GM12878 (cell line): ENCODE results near the gene AGAP1. TPM values are rescaled to one million over a fixed set of nuclear protein-coding genes. Genes with fewer than 3 reads are reported as not detected.

ENCODE experiments used
- ATAC-seq: fragments of 200-7000 bp; cut with Tn5 transposase; 3 replicates; pipeline ENCODE4 v1.9.1; 2020; ENCODE audit warnings: mild to moderate bottlenecking, moderate library complexity
- BruUV-seq: library from RNA; stranded (reverse); fragments of 400-500 nt; replicated peaks from 2 replicates; lab custom pipeline; 2021; lab: Mats Ljungman, UMichigan
- CTCF ChIA-PET: fragments of 300-600 bp; sonication (Branson Sonifier 250); formaldehyde crosslinking; extraction: SDS; loops from one replicate; lab custom pipeline; 2021; ENCODE audit warnings: inconsistent platforms; lab: Yijun Ruan, JAX
- POLR2A ChIA-PET: fragments of 350-600 bp; formaldehyde crosslinking; extraction: SDS; loops from one replicate; lab custom pipeline; 2021; ENCODE audit warnings: inconsistent platforms; lab: Charles Lee
- RAD21 ChIA-PET: fragments of 300-600 bp; sonication (Branson Sonifier 250); formaldehyde crosslinking; loops from one replicate; lab custom pipeline; 2023; ENCODE audit warnings: antibody characterized with exemption; ENCODE audit not compliant: unreplicated experiment; lab: Charles Lee
- SMC1A ChIA-PET: fragments of 300-600 bp; sonication (Branson Sonifier 250); formaldehyde crosslinking; loops from one replicate; lab custom pipeline; 2023; ENCODE audit not compliant: unreplicated experiment, uncharacterized antibody; lab: Charles Lee
- DNase-seq: peaks from one replicate; pipeline ENCODE4 v3.0.0-alpha.2; 2011; ENCODE audit warnings: low read depth, low spot score
- FAIRE-seq: peaks from 3 replicates; lab custom pipeline; 2011; peaks lifted over from hg19 to GRCh38; lab: Jason Lieb, UNC
- H2AFZ ChIP-seq: 2 replicates; pipeline ENCODE4 v1.6.0; 2011; ENCODE audit warnings: low read depth, low read length, control low read depth; ENCODE audit not compliant: control insufficient read depth
- H3K27ac ChIP-seq: 2 replicates; pipeline ENCODE4 v1.5.1; 2011; ENCODE audit warnings: control low read depth; ENCODE audit not compliant: control insufficient read depth, insufficient read depth
- H3K27me3 ChIP-seq, 2 experiments: replicated peaks in 1 of 2; 2 replicates each; pipeline versions ENCODE4 v1.6.0 to v1.6.1; 2011; ENCODE audit warnings: low read length in 1 of 2; ENCODE audit not compliant: control insufficient read depth in 2 of 2, insufficient read depth in 2 of 2
- H3K36me3 ChIP-seq, 2 experiments: 2 replicates each; pipeline ENCODE4 v1.5.1; 2011; ENCODE audit warnings: low read length in 1 of 2; ENCODE audit not compliant: control insufficient read depth in 2 of 2, insufficient read depth in 2 of 2
- H3K4me1 ChIP-seq: 2 replicates; pipeline ENCODE4 v1.6.1; 2011; ENCODE audit warnings: mild to moderate bottlenecking, low read length, moderate library complexity, mixed read lengths; ENCODE audit not compliant: control insufficient read depth, insufficient read depth
- H3K4me2 ChIP-seq: 2 replicates; pipeline ENCODE4 v1.6.0; 2011; ENCODE audit warnings: control low read depth; ENCODE audit not compliant: control insufficient read depth, insufficient read depth
- H3K4me3 ChIP-seq: fragments of 200-600 bp; sonication (generic); 2 replicates; pipeline ENCODE4 v1.5.1; 2016
- H3K79me2 ChIP-seq: 2 replicates; pipeline ENCODE4 v1.6.0; 2011; ENCODE audit warnings: low read length; ENCODE audit not compliant: control insufficient read depth, insufficient read depth
- H3K9ac ChIP-seq: 2 replicates; pipeline ENCODE4 v1.8.0; 2011; ENCODE audit warnings: low read length, control low read depth, mixed read lengths; ENCODE audit not compliant: control insufficient read depth, insufficient read depth
- H3K9me3 ChIP-seq: replicated peaks from 3 replicates; pipeline ENCODE4 v1.5.1; 2011; ENCODE audit warnings: mild to moderate bottlenecking, low read length; ENCODE audit not compliant: control insufficient read depth, insufficient read depth
- H4K20me1 ChIP-seq: 2 replicates; pipeline ENCODE4 v1.6.0; 2011; ENCODE audit not compliant: control insufficient read depth, insufficient read depth
- CHD2 ChIP-seq: IDR thresholded peaks from 2 replicates; pipeline ENCODE4 v1.6.1; 2011; ENCODE audit warnings: low read depth, low read length, improper control_type of control experiment, borderline replicate concordance
- FOXK2 ChIP-seq: fragments of 450-650 bp; IDR thresholded peaks from 2 replicates; pipeline ENCODE4 v1.6.1; 2017; ENCODE audit warnings: mild to moderate bottlenecking, moderate library complexity
- IKZF1 ChIP-seq: fragments of 450-650 bp; conservative IDR thresholded peaks from 2 replicates; pipeline ENCODE4 v1.6.1; 2017; ENCODE audit warnings: antibody characterized with exemption, mild to moderate bottlenecking
- IKZF2 ChIP-seq, 2 experiments: fragments of 450-650 bp; IDR thresholded peaks; 2 replicates each; pipeline ENCODE4 v1.6.1; 2017; ENCODE audit warnings: mild to moderate bottlenecking in 2 of 2, moderate library complexity in 2 of 2
- KDM1A ChIP-seq: fragments of 200-600 bp; sonication (generic); IDR thresholded peaks from 2 replicates; pipeline ENCODE4 v1.6.1; 2016; ENCODE audit warnings: borderline replicate concordance
- RB1 ChIP-seq: fragments of 450-650 bp; formaldehyde crosslinking; IDR thresholded peaks from 2 replicates; pipeline ENCODE4 v1.6.1; 2017; ENCODE audit warnings: mild to moderate bottlenecking, borderline replicate concordance
- SP1 ChIP-seq: IDR thresholded peaks from one replicate; pipeline ENCODE4 v1.6.1; 2011; ENCODE audit warnings: low read depth, low read length
- SUPT20H ChIP-seq: IDR thresholded peaks from 2 replicates; pipeline ENCODE4 v1.6.1; 2011; ENCODE audit warnings: low read depth, mild to moderate bottlenecking, low read length, moderate library complexity, borderline replicate concordance; ENCODE audit not compliant: control insufficient read depth
- ZBED1 ChIP-seq: IDR thresholded peaks from 2 replicates; pipeline ENCODE4 v1.6.1; 2016; ENCODE audit warnings: borderline replicate concordance
- WGBS: methylation state at CpG from one replicate; pipeline ENCODE4 v1.1.6; 2016; ENCODE audit warnings: low lambda C conversion rate; ENCODE audit not compliant: insufficient replicate concordance, insufficient coverage; ENCODE audit errors: missing lambda C conversion rate; 5-methylcytosine and 5-hydroxymethylcytosine counted together
- in situ Hi-C: fragments of 300-500 bp; cut with MboI; formaldehyde crosslinking; loops from 9 replicates; pipeline ENCODE4 v1.14.3; 2018; ENCODE audit warnings: mixed read lengths
- intact Hi-C: fragments of 100-400 bp; cut with micrococcal nuclease; formaldehyde crosslinking; loops from one replicate; pipeline ENCODE4 v1.14.2; 2022; ENCODE audit not compliant: unreplicated experiment
- polyA plus RNA-seq, 11 experiments: library from polyadenylated mRNA; depleted of rRNA in 4 of 11; unstranded in 6 of 11; stranded (reverse) in 5 of 11; fragments of >200 nt; fragmentation: Nextera tagmentation in 4 of 11; fragmentation: Illumina TruSeq in 1 of 11; extraction: Ambion mirVana in 4 of 11; extraction: Trizol in 1 of 11; gene quantifications; 1 replicate in 1 of 11; 2 replicates in 10 of 11; pipeline versions ENCODE4 v1.2.1 to v1.2.3, GENCODE V29; 2011 to 2016; ENCODE audit warnings: inconsistent platforms in 2 of 11, missing spikeins in 2 of 11, low read depth in 1 of 11
- total RNA-seq, 4 experiments: library from RNA; depleted of rRNA in 3 of 4; stranded (reverse); fragments of >200 nt in 3 of 4; fragmentation: Illumina TruSeq in 1 of 4; extraction: Trizol in 1 of 4; gene quantifications; 2 replicates each; pipeline versions ENCODE4 v1.2.1 to v1.2.3, GENCODE V29; 2013 to 2021
- TF ChIP-seq, protein P1 (sequence below): IDR thresholded peaks from 2 replicates; pipeline ENCODE4 v1.6.1; 2011; ENCODE audit warnings: borderline replicate concordance, low read depth, mild to moderate bottlenecking, moderate library complexity, mixed read lengths, low read length; ENCODE audit not compliant: insufficient read depth; ENCODE audit errors: extremely low read length
- TF ChIP-seq, protein P2 (sequence below): fragments of 450-650 bp; IDR thresholded peaks from 2 replicates; pipeline ENCODE4 v1.6.1; 2016; ENCODE audit warnings: mild to moderate bottlenecking, moderate library complexity, borderline replicate concordance

AGAP1 gene
- total and polyA plus RNA-seq, 10 of the 15 experiments (the other 5 are each of a cell fraction or from before 2014, with no cell fraction given) = 0.05 to 0.15 (median 0.06) TPM; not detected in 7

DNA sequence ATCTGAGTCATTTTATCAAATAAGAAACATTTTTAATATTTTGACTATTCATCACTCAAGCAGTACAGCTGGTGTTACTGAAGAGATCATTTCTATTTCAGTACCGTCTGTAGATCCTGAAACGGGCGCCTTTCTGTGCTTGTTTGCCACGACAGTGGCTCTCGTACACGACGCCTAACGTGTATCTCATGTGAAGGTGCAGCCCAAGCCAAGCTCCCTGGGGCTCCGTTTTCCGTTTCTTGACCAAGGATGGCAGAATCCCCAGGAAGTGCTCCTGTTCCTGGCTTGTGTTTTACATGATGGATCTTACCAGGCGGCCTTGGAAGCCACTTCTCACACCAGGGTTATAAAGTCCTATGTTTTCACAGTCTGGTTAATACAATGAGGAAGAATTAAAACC, 353.7 kb downstream of the AGAP1 start:
- DNase-seq = no peak
- no peaks in the 10 kb centered on the region for H3K9me3 ChIP-seq
- CTCF ChIA-PET = no interaction called here
- no peaks in the 10 kb centered on the region for H3K4me1 ChIP-seq
- in situ Hi-C loops = no loop called here
- TF ChIP-seq KDM1A (no peak), IKZF2 (IDR thresholded peaks at IDR 0.05) (no peak), ZBED1 (no peak), CHD2 (no peak), RB1 (no peak), FOXK2 (no peak), SP1 (no peak), IKZF1 (no peak), SUPT20H (no peak)
- TF ChIP-seq, protein P1, sequence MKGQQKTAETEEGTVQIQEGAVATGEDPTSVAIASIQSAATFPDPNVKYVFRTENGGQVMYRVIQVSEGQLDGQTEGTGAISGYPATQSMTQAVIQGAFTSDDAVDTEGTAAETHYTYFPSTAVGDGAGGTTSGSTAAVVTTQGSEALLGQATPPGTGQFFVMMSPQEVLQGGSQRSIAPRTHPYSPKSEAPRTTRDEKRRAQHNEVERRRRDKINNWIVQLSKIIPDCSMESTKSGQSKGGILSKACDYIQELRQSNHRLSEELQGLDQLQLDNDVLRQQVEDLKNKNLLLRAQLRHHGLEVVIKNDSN = no peak
- TF ChIP-seq, protein P2, sequence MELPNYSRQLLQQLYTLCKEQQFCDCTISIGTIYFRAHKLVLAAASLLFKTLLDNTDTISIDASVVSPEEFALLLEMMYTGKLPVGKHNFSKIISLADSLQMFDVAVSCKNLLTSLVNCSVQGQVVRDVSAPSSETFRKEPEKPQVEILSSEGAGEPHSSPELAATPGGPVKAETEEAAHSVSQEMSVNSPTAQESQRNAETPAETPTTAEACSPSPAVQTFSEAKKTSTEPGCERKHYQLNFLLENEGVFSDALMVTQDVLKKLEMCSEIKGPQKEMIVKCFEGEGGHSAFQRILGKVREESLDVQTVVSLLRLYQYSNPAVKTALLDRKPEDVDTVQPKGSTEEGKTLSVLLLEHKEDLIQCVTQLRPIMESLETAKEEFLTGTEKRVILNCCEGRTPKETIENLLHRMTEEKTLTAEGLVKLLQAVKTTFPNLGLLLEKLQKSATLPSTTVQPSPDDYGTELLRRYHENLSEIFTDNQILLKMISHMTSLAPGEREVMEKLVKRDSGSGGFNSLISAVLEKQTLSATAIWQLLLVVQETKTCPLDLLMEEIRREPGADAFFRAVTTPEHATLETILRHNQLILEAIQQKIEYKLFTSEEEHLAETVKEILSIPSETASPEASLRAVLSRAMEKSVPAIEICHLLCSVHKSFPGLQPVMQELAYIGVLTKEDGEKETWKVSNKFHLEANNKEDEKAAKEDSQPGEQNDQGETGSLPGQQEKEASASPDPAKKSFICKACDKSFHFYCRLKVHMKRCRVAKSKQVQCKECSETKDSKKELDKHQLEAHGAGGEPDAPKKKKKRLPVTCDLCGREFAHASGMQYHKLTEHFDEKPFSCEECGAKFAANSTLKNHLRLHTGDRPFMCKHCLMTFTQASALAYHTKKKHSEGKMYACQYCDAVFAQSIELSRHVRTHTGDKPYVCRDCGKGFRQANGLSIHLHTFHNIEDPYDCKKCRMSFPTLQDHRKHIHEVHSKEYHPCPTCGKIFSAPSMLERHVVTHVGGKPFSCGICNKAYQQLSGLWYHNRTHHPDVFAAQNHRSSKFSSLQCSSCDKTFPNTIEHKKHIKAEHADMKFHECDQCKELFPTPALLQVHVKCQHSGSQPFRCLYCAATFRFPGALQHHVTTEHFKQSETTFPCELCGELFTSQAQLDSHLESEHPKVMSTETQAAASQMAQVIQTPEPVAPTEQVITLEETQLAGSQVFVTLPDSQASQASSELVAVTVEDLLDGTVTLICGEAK = no peak
- TF ChIP-seq, all 136 proteins: peak for 0
- no peak overlapping the region for H3K4me3 ChIP-seq
- ChIA-PET RAD21 (no interaction called here), SMC1A (no interaction called here), POLR2A (no interaction called here)
- intact Hi-C loops = no loop called here
- H3K27ac ChIP-seq = no peak overlapping the region
- H3K79me2 ChIP-seq = no peaks in the 10 kb centered on the region
- H3K9ac ChIP-seq = no peak overlapping the region
- FAIRE-seq = no peak
- no peaks in the 10 kb centered on the region for H3K27me3 ChIP-seq
- no TSS peak for BruUV-seq
- H4K20me1 ChIP-seq = no peaks in the 10 kb centered on the region
- H3K4me2 ChIP-seq = no peak overlapping the region
- WGBS = 55% methylated on average over 11 of the region's 11 CpGs
- no peak for ATAC-seq
- H2AFZ ChIP-seq = no peak overlapping the region
- H3K36me3 ChIP-seq = no peaks in the 10 kb centered on the region
